RWPE2 (cell line): ENCODE measurements around the gene ARID1A.

Experiments
- ATAC-seq: fragments of 200-7000 bp; cut with Tn5 transposase; 3 replicates; pipeline ENCODE4 v1.9.1; 2021; ENCODE audit warnings: low read depth
- DNase-seq: peaks from one replicate; pipeline ENCODE4 v3.0.0-alpha.2; 2020; ENCODE audit warnings: low spot score
- H3K27ac ChIP-seq: fragments of 450-650 bp; 2 replicates; pipeline ENCODE4 v1.5.1; 2017; ENCODE audit warnings: mild to moderate bottlenecking; ENCODE audit not compliant: poor library complexity, severe bottlenecking
- H3K27me3 ChIP-seq: fragments of 250-450 bp; sonication (Bioruptor Pico); 2 replicates; pipeline ENCODE4 v1.5.1; 2021; ENCODE audit warnings: mild to moderate bottlenecking, moderate library complexity; ENCODE audit not compliant: insufficient read depth, poor library complexity, severe bottlenecking
- H3K36me3 ChIP-seq: fragments of 250-450 bp; sonication (Bioruptor Pico); 2 replicates; pipeline ENCODE4 v1.5.1; 2020; ENCODE audit warnings: low read depth, mild to moderate bottlenecking, moderate library complexity
- H3K4me1 ChIP-seq: fragments of 250-450 bp; sonication (Bioruptor Pico); 2 replicates; pipeline ENCODE4 v1.5.1; 2021; ENCODE audit warnings: mild to moderate bottlenecking, moderate library complexity; ENCODE audit not compliant: insufficient read depth, poor library complexity, severe bottlenecking
- H3K4me3 ChIP-seq: fragments of 250-450 bp; sonication (Bioruptor Pico); 2 replicates; pipeline ENCODE4 v1.5.1; 2021; ENCODE audit warnings: mild to moderate bottlenecking, moderate library complexity; ENCODE audit not compliant: severe bottlenecking
- H3K9me3 ChIP-seq: fragments of 250-450 bp; sonication (Bioruptor Pico); 2 replicates; pipeline ENCODE4 v1.5.1; 2021; ENCODE audit warnings: mild to moderate bottlenecking, moderate library complexity; ENCODE audit not compliant: severe bottlenecking
- CTCF ChIP-seq: fragments of 450-650 bp; IDR thresholded peaks from one replicate; pipeline ENCODE4 v1.5.1; 2017; ENCODE audit warnings: mild to moderate bottlenecking, moderate library complexity; ENCODE audit not compliant: poor library complexity, severe bottlenecking

The ARID1A gene

GRCh38 chr1:26788515-26788785 is 92.6 kb downstream of the ARID1A start:
- TF ChIP-seq CTCF = no peak
- no peaks in the 10 kb centered on the region for H3K9me3 ChIP-seq
- peak overlapping the region; percentile 91 for H3K27ac ChIP-seq
- peaks cover 1% of the 10 kb centered on the region for H3K36me3 ChIP-seq
- no peak for DNase-seq
- peaks cover 17% of the 10 kb centered on the region for H3K4me1 ChIP-seq
- H3K27me3 ChIP-seq = no peaks in the 10 kb centered on the region
- peak; percentile 3; the same call in 2 of the 3 replicates for ATAC-seq
- H3K4me3 ChIP-seq = peak overlapping the region; percentile 73

- DNase-seq (peak; percentile 89), ATAC-seq (peak; percentile 26; the same call in 2 of the 3 replicates)
- Histone ChIP-seq H3K36me3 (no peaks in the 10 kb centered on the region), H3K9me3 (no peaks in the 10 kb centered on the region), H3K4me3 (peak overlapping the region; percentile 73), H3K27me3 (no peaks in the 10 kb centered on the region), H3K27ac (peak overlapping the region; percentile 91), H3K4me1 (peaks cover 11% of the 10 kb centered on the region)
- peak; percentile 98 for TF ChIP-seq CTCF
Measured at GRCh38 chr1:26788836-26789611, 93.2 kb downstream of the ARID1A start.

- H3K4me3 ChIP-seq = no peak overlapping the region
- H3K27ac ChIP-seq = peak overlapping the region; percentile 91
- peaks cover 11% of the 10 kb centered on the region for H3K4me1 ChIP-seq
- no peaks in the 10 kb centered on the region for H3K9me3 ChIP-seq
- H3K36me3 ChIP-seq = no peaks in the 10 kb centered on the region
- DNase-seq = no peak
- ATAC-seq = no peak
- TF ChIP-seq CTCF = no peak
- no peaks in the 10 kb centered on the region for H3K27me3 ChIP-seq
Measured at GRCh38 chr1:26789612-26789865, 93.7 kb downstream of the ARID1A start.

- H3K27ac ChIP-seq = no peak overlapping the region
- ATAC-seq = no peak
- H3K9me3 ChIP-seq = no peaks in the 10 kb centered on the region
Measured at GRCh38 chr1:26789931-26790330, 94.1 kb downstream of the ARID1A start.

More at GRCh38 chr1:26789931-26790330, 94.1 kb downstream of the ARID1A start:
- Histone ChIP-seq H3K4me3 (no peak overlapping the region), H3K4me1 (peaks cover 11% of the 10 kb centered on the region), H3K36me3 (peaks cover under 1% of the 10 kb centered on the region; the same call in 1 of the 2 replicates), H3K27me3 (no peaks in the 10 kb centered on the region)
- no peak for DNase-seq
- no peak for TF ChIP-seq CTCF
